Measurements from ENCODE around the gene RIBC2.

DNA sequence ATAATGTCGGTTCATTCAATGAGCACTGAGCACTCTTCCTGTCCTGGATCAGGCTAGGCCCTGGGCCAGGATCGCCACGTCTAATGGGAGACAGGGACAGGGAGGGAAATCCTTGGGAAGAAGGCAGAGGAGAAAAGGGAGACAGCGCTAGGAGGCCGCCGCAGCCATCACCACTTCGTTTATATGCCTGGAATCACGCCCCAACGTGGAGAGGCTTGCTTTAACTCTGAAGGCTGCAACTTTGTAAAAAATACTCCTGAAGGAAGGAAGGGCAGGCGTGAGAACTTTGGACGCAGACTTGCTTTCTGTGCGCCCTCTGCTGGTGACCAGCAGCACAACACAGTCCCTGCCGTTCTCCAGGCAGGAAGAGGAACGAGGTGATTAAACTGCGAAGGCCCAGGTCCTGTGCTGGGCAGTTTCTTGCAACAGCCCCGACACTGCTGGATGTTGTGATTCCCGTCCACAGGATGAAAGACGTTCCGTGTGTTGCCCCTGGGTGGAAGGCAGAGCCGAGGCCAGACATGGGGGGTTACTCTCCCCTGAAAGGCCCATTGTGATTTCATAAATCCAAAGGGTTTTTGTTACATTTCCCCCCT lies 22.1 kb downstream of the RIBC2 start:
- TF ChIP-seq, protein P1, sequence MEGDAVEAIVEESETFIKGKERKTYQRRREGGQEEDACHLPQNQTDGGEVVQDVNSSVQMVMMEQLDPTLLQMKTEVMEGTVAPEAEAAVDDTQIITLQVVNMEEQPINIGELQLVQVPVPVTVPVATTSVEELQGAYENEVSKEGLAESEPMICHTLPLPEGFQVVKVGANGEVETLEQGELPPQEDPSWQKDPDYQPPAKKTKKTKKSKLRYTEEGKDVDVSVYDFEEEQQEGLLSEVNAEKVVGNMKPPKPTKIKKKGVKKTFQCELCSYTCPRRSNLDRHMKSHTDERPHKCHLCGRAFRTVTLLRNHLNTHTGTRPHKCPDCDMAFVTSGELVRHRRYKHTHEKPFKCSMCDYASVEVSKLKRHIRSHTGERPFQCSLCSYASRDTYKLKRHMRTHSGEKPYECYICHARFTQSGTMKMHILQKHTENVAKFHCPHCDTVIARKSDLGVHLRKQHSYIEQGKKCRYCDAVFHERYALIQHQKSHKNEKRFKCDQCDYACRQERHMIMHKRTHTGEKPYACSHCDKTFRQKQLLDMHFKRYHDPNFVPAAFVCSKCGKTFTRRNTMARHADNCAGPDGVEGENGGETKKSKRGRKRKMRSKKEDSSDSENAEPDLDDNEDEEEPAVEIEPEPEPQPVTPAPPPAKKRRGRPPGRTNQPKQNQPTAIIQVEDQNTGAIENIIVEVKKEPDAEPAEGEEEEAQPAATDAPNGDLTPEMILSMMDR (IDR thresholded peaks at IDR 0.05) = peak; percentile 95 to 99 (median 98)
- TF ChIP-seq POLR2A (IDR thresholded peaks at IDR 0.05) = no peak
